Trophoblast cell (in vitro differentiated cells and primary cell): ENCODE results near the gene NEAT1.

Source experiments
- DNase-seq, 2 donors: peaks; one replicate each; pipeline ENCODE4 v3.0.0-alpha.2; 2016
- H2AFZ ChIP-seq: 2 replicates; pipeline ENCODE4 v1.6.1; 2013; ENCODE audit warnings: low read length, moderate library complexity, mild to moderate bottlenecking; ENCODE audit not compliant: insufficient read depth, poor library complexity
- H2AK5ac ChIP-seq: 2 replicates; pipeline ENCODE4 v1.6.1; 2013; ENCODE audit warnings: mild to moderate bottlenecking, low read length
- H2BK120ac ChIP-seq: 2 replicates; pipeline ENCODE4 v1.6.1; 2013; ENCODE audit warnings: low read length, mild to moderate bottlenecking, moderate library complexity; ENCODE audit not compliant: insufficient read depth, poor library complexity
- H2BK12ac ChIP-seq: 2 replicates; pipeline ENCODE4 v1.6.1; 2013; ENCODE audit warnings: mild to moderate bottlenecking, low read length, moderate library complexity
- H2BK5ac ChIP-seq: 2 replicates; pipeline ENCODE4 v1.6.1; 2013; ENCODE audit warnings: low read length, low read depth, moderate library complexity, mild to moderate bottlenecking; ENCODE audit not compliant: poor library complexity
- H3K14ac ChIP-seq: 2 replicates; pipeline ENCODE4 v1.6.1; 2013; ENCODE audit warnings: mild to moderate bottlenecking, low read length
- H3K18ac ChIP-seq: 2 replicates; pipeline ENCODE4 v1.6.1; 2013; ENCODE audit warnings: mild to moderate bottlenecking, low read length
- H3K23ac ChIP-seq: 2 replicates; pipeline ENCODE4 v1.6.1; 2013; ENCODE audit warnings: low read length
- H3K27ac ChIP-seq: 2 replicates; pipeline ENCODE4 v1.5.1; 2013; ENCODE audit warnings: low read depth, mild to moderate bottlenecking, inconsistent platforms, low read length, moderate library complexity
- H3K27me3 ChIP-seq: 2 replicates; pipeline ENCODE4 v1.6.1; 2013; ENCODE audit warnings: inconsistent platforms, mild to moderate bottlenecking, low read length, moderate library complexity; ENCODE audit not compliant: insufficient read depth
- H3K36me3 ChIP-seq, 2 experiments: 1 replicate in 1 of 2; 2 replicates in 1 of 2; pipeline ENCODE4 v1.6.1; 2013; ENCODE audit warnings: low read length in 2 of 2, mild to moderate bottlenecking in 2 of 2, moderate library complexity in 1 of 2; ENCODE audit not compliant: insufficient read depth in 2 of 2, control insufficient read depth in 1 of 2
- H3K4ac ChIP-seq: 2 replicates; pipeline ENCODE4 v1.6.1; 2013; ENCODE audit warnings: low read depth, mild to moderate bottlenecking, low read length, moderate library complexity
- H3K4me1 ChIP-seq, 2 experiments: 1 replicate in 1 of 2; 2 replicates in 1 of 2; pipeline ENCODE4 v1.6.1; 2013; ENCODE audit warnings: low read length in 2 of 2, mild to moderate bottlenecking in 2 of 2, moderate library complexity in 1 of 2; ENCODE audit not compliant: insufficient read depth in 2 of 2, control insufficient read depth in 1 of 2
- H3K4me2 ChIP-seq: 2 replicates; pipeline ENCODE4 v1.6.1; 2013; ENCODE audit warnings: inconsistent platforms, mild to moderate bottlenecking, low read length, moderate library complexity
- H3K4me3 ChIP-seq: 2 replicates; pipeline ENCODE4 v1.5.1; 2013; ENCODE audit warnings: mild to moderate bottlenecking, low read depth, low read length, inconsistent platforms
- H3K79me1 ChIP-seq: one replicate; pipeline ENCODE4 v1.6.1; 2013; ENCODE audit warnings: low read length
- H3K79me2 ChIP-seq: 2 replicates; pipeline ENCODE4 v1.6.1; 2013; ENCODE audit warnings: low read length, mild to moderate bottlenecking; ENCODE audit not compliant: control insufficient read depth, insufficient read depth, poor library complexity
- H3K9ac ChIP-seq: 2 replicates; pipeline ENCODE4 v1.6.1; 2013; ENCODE audit warnings: mild to moderate bottlenecking, low read length
- H3K9me3 ChIP-seq: 2 replicates; pipeline ENCODE4 v1.6.1; 2013; ENCODE audit warnings: low read depth, mild to moderate bottlenecking, control low read depth, inconsistent platforms, low read length; ENCODE audit not compliant: insufficient read depth
- H4K12ac ChIP-seq: 2 replicates; pipeline ENCODE4 v1.6.1; 2013; ENCODE audit warnings: low read depth, mild to moderate bottlenecking, low read length, moderate library complexity
- H4K8ac ChIP-seq: 2 replicates; pipeline ENCODE4 v1.6.1; 2013; ENCODE audit warnings: low read depth, mild to moderate bottlenecking, low read length, moderate library complexity
- H4K91ac ChIP-seq: one replicate; pipeline ENCODE4 v1.6.1; 2013; ENCODE audit warnings: low read depth, mild to moderate bottlenecking, low read length, moderate library complexity
- WGBS: extraction: QIAGEN DNeasy Blood & Tissue Kit; methylation state at CpG from one replicate; pipeline ENCODE4 v1.1.7; 2013; ENCODE audit warnings: missing lambda C conversion rate; ENCODE audit not compliant: insufficient read length, insufficient coverage; ENCODE audit errors: extremely low coverage; 5-methylcytosine and 5-hydroxymethylcytosine counted together

The NEAT1 gene

GRCh38 chr11:65487467-65488272 lies 65.1 kb downstream of the NEAT1 start:
- WGBS: no CpG with 5 or more reads among the region's 17 CpGs
- Histone ChIP-seq H3K9ac (peak overlapping the region; percentile 67), H3K27me3 (no peaks in the 10 kb centered on the region), H2AK5ac (peak overlapping the region; percentile 69), H4K12ac (peak overlapping the region; percentile 72), H2AFZ (peak overlapping the region; percentile 74), H3K27ac (peak overlapping the region; percentile 100), H3K4me2 (peak overlapping the region; percentile 50), H3K14ac (peak overlapping the region; percentile 97), H3K4ac (peak overlapping the region; percentile 66), H4K8ac (peak overlapping the region; percentile 93), H3K23ac (no peak overlapping the region), H4K91ac (peak overlapping the region; percentile 100), H2BK12ac (peak overlapping the region; percentile 97), H3K9me3 (no peaks in the 10 kb centered on the region), H3K4me1 (peaks cover 55% of the 10 kb centered on the region in 2 experiments), H3K18ac (peak overlapping the region; percentile 49), H3K79me2 (peaks cover 37% of the 10 kb centered on the region), H3K36me3 (no peaks in the 10 kb centered on the region), H2BK5ac (peak overlapping the region; percentile 99), H3K79me1 (peaks cover 66% of the 10 kb centered on the region), H2BK120ac (peak overlapping the region; percentile 96), H3K4me3 (peak overlapping the region; percentile 2)
- peak; percentile 99 to 100 for DNase-seq

GRCh38 chr11:65488273-65489034 lies 65.9 kb downstream of the NEAT1 start:
- peak overlapping the region; percentile 100 for H4K91ac ChIP-seq
- H3K36me3 ChIP-seq: no peaks in the 10 kb centered on the region
- peak overlapping the region; percentile 90 for H2AK5ac ChIP-seq
- peak overlapping the region; percentile 97 for H2BK12ac ChIP-seq
- peaks cover 60 to 61% of the 10 kb centered on the region in 2 experiments for H3K4me1 ChIP-seq
- H3K79me2 ChIP-seq: peaks cover 39% of the 10 kb centered on the region
- H3K4me2 ChIP-seq: peak overlapping the region; percentile 50
- peak overlapping the region; percentile 72 for H4K12ac ChIP-seq
- WGBS: no CpG with 5 or more reads among the region's 10 CpGs
- H3K79me1 ChIP-seq: peaks cover 72% of the 10 kb centered on the region
- H3K14ac ChIP-seq: peak overlapping the region; percentile 97
- H2BK120ac ChIP-seq: peak overlapping the region; percentile 96
- peak overlapping the region; percentile 2 for H3K4me3 ChIP-seq
- peak overlapping the region; percentile 100 for H3K27ac ChIP-seq
- peak overlapping the region; percentile 99 for H2BK5ac ChIP-seq
- H2AFZ ChIP-seq: peak overlapping the region; percentile 74
- no peak overlapping the region for H3K23ac ChIP-seq
- peak overlapping the region; percentile 93 for H4K8ac ChIP-seq
- H3K18ac ChIP-seq: peak overlapping the region; percentile 91
- no peaks in the 10 kb centered on the region for H3K27me3 ChIP-seq
- peak in 1 of 2 donors; percentile 67 for DNase-seq
- peak overlapping the region; percentile 72 for H3K9ac ChIP-seq
- H3K9me3 ChIP-seq: no peaks in the 10 kb centered on the region
- peak overlapping the region; percentile 66 for H3K4ac ChIP-seq

- peak overlapping the region; percentile 100 for H4K91ac ChIP-seq
- peaks cover 73% of the 10 kb centered on the region for H3K79me1 ChIP-seq
- H3K9ac ChIP-seq: peak overlapping the region; percentile 72
- H3K36me3 ChIP-seq: no peaks in the 10 kb centered on the region
- peak overlapping the region; percentile 93 for H4K8ac ChIP-seq
- peaks cover 39% of the 10 kb centered on the region for H3K79me2 ChIP-seq
- H3K4me2 ChIP-seq: peak overlapping the region; percentile 50
- no peaks in the 10 kb centered on the region for H3K9me3 ChIP-seq
- H3K14ac ChIP-seq: peak overlapping the region; percentile 97
- H3K18ac ChIP-seq: peak overlapping the region; percentile 91
- peak overlapping the region; percentile 53 for H2AFZ ChIP-seq
- H2BK12ac ChIP-seq: peak overlapping the region; percentile 97
- H4K12ac ChIP-seq: no peak overlapping the region
- peak overlapping the region; percentile 90 for H2AK5ac ChIP-seq
- H3K23ac ChIP-seq: no peak overlapping the region
- H3K4me1 ChIP-seq: peaks cover 62% of the 10 kb centered on the region in 2 experiments
- peak overlapping the region; percentile 97 for H2BK120ac ChIP-seq
- H3K27ac ChIP-seq: peak overlapping the region; percentile 100
- peak overlapping the region; percentile 66 for H3K4ac ChIP-seq
- H3K4me3 ChIP-seq: no peak overlapping the region
- WGBS: no CpG with 5 or more reads among the region's 10 CpGs
- peak overlapping the region; percentile 99 for H2BK5ac ChIP-seq
- H3K27me3 ChIP-seq: no peaks in the 10 kb centered on the region
- peak; percentile 99 to 100 for DNase-seq
Observed at GRCh38 chr11:65489035-65489705, 66.6 kb downstream of the NEAT1 start.
